WI38 (cell line): Measurements from ENCODE around the gene ZNF429.

ENCODE experiments used
- H3K4me3 ChIP-seq: 2 replicates; pipeline ENCODE4 v1.5.1; 2011; ENCODE audit warnings: low read depth, mild to moderate bottlenecking, control low read depth, low read length
- CTCF ChIP-seq: IDR thresholded peaks from 2 replicates; pipeline ENCODE4 v1.5.1; 2012; ENCODE audit warnings: low read depth, mild to moderate bottlenecking, control low read depth, low read length

ZNF429 gene

GRCh38 chr19:21571316-21571715 lies 65.9 kb downstream of the ZNF429 start:
- no peak for TF ChIP-seq CTCF
- no peak overlapping the region for H3K4me3 ChIP-seq

- no peak overlapping the region for H3K4me3 ChIP-seq
- TF ChIP-seq CTCF, result no peak
Observed at GRCh38 chr19:21574607-21575006, 69.2 kb downstream of the ZNF429 start.

- no peak for TF ChIP-seq CTCF
Observed at GRCh38 chr19:21576481-21576880, 71.1 kb downstream of the ZNF429 start.

GRCh38 chr19:21580101-21580500 lies 74.7 kb downstream of the ZNF429 start:
- H3K4me3 ChIP-seq, result no peak overlapping the region
- no peak for TF ChIP-seq CTCF

More at GRCh38 chr19:21576481-21576880, 71.1 kb downstream of the ZNF429 start:
- no peak overlapping the region for H3K4me3 ChIP-seq

GRCh38 chr19:21580818-21581217 lies 75.4 kb downstream of the ZNF429 start:
- no peak overlapping the region for H3K4me3 ChIP-seq
- no peak for TF ChIP-seq CTCF

GRCh38 chr19:21581646-21582240 lies 76.3 kb downstream of the ZNF429 start:
- no peak overlapping the region for H3K4me3 ChIP-seq
- no peak for TF ChIP-seq CTCF

GRCh38 chr19:21584537-21584936 lies 79.1 kb downstream of the ZNF429 start:
- H3K4me3 ChIP-seq, result no peak overlapping the region
- TF ChIP-seq CTCF, result no peak
